ENCODE measurements around the gene BBS9. TPM values are rescaled to one million over a fixed set of nuclear protein-coding genes. Genes with fewer than 3 reads are reported as not detected.
A peak's percentile ranks its signal among the peaks of the same experiment; 100 is the strongest.
"Not testable (repeated sequence)": the region's sequence is repeated elsewhere in the genome, so short reads cannot be mapped to it uniquely, and the experiment has no call there.

Gene BBS9
- total RNA-seq = 10 to 100 TPM in 1 of 2 donors, 1 to 10 TPM in 1; 7.9 to 11.0 TPM
- long read RNA-seq, partial matches to known transcripts = 0 of 2 reads
- long read RNA-seq, other reads (novel, unspliced or antisense) = 2 of 2 reads

DNA sequence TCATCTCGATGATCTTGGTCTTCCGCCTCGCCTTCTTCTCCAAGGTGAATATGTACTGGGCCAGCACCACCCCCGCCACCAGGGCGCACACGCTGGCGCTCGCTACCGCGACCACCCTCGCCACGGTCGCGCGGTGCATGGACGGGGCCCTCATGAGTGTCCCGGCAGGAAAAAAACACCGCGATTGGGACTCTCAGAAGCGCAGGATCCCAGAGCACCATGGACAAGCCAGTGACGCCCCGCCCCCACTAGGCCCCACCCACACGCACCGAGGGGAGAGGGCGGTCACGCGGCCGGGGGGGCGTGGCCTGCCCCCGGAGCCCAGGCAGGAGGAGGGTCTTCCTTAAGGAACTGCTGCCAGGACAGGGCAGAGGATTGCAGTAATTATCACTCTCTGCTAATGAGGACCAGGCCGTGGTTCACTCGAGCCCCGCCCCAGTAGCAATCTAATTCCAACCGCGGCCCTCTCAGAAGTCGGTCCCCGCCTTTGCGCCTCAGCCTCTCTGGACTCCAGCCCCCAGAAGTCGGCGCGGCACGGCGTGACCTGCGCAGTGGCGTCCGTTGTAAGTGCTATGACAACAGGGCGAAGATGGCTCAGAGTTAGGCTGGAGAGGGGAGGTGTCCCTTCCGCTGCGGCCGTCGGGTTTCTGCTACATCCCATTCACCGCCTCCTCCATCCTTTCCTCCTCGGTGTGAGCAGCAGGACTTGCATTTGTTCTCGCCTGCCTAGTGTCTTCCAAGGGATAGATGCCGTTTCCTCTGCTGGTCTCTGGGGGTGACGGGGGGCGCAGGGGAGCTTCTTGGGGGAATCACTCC lies at the start of gene BBS9:
Gene BBS9, plus strand, starts transcription at position 575 of the 816 bp plus-strand sequence. CDS start 16,689 bp downstream, outside the sequence.
- ATAC-seq (peak; percentile 97), DNase-seq (peak; percentile 95 to 98)
- intact Hi-C loops (cut with DNase I, micrococcal nuclease) = no loop called here

DNA sequence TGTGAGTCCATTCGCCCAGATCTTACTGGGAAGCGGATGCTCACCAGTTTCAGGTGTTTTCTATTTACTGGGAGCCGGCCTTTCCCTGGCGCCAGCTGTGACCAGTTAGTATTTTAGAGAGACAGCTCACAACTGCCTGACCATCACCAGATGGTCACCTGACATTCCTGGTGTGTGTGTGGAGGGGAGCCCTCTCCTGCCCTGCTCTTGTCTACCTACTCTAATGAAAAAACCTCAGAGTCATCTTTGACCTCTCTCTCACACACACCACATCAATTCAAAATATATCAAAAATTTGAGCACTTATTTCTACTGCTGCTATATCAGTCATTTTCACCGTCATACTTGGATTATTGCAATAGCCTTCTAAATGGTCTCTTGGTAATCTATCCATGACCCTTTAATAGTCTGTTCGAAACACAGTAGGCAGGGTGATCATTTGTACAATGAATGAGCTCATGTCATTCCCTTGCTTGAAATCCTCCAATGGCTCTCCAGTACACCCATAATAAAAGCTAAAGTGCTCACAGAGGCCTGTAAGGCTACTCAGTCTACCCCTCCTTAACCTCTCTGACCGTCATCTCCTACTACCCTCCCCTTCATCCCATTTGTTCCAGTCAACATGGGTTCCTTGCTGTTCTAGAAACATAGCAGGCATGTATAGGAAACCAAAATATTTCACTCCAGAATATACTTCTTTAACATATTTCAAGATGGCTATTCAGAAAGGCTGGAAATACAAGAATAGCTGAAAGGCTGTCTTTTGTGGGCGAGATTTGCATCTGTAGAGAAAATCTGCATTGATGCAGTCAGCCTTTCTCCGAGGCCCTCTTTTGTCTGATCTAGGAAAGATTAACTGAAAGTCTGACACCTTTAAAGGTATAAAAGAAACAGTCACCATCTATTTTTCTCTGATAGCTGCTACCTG lies 49.3 kb upstream of the BBS9 start:
- DNase-seq = no peak
- intact Hi-C loops (cut with DNase I, micrococcal nuclease) = no loop called here
- no peak for ATAC-seq

DNA sequence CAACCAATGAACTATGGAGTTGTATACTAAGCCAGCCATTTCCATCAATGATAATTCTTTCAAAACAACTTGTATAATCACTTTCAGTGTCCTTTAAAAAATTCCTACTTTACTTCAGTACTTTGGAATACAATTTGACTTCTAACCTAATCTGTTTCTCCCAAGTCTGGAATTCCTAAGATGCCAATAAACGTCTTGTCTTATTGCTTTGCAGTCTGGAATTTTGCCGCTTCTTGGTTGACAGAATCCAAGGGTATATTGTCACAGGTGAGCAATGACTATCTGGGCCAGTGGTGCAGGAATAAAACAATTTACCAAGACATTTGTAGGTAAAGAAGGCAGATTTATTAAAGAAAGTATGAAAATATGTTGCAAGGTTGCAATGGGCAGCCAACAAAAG lies 42.0 kb upstream of the BBS9 start:
- intact Hi-C loops (cut with DNase I, micrococcal nuclease) = no loop called here
- no peak for ATAC-seq
- no peak for DNase-seq

- no peak for ATAC-seq
- intact Hi-C loops (cut with DNase I, micrococcal nuclease) = no loop called here
- no peak for DNase-seq
Measured at GRCh38 chr7:33087858-33088257, 41.5 kb upstream of the BBS9 start.

DNA sequence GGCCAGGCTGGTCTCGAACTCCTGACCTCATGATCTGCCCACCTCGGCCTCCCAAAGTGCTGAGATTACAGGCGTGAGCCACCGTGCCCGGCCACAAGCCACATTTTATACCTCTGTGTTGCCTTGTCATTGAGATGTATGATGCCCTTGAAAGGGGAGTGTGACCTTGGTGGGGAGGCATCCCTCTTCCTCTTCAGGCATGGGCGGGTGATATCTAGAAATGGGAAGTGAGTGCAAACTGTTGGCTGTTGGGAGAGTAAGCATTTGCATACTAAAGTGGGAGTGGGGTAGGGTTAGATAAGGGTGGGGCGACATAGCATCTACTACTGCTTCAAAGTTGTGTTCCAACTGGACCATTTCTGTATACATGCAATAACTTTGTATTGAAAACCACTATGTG lies 40.2 kb upstream of the BBS9 start:
- DNase-seq (no peak), ATAC-seq (no peak)
- intact Hi-C loops (cut with DNase I, micrococcal nuclease) = no loop called here

GRCh38 chr7:33091111-33091531 lies 38.2 kb upstream of the BBS9 start:
- no peak for ATAC-seq
- no peak for DNase-seq
- intact Hi-C loops (cut with DNase I, micrococcal nuclease) = no loop called here

DNA sequence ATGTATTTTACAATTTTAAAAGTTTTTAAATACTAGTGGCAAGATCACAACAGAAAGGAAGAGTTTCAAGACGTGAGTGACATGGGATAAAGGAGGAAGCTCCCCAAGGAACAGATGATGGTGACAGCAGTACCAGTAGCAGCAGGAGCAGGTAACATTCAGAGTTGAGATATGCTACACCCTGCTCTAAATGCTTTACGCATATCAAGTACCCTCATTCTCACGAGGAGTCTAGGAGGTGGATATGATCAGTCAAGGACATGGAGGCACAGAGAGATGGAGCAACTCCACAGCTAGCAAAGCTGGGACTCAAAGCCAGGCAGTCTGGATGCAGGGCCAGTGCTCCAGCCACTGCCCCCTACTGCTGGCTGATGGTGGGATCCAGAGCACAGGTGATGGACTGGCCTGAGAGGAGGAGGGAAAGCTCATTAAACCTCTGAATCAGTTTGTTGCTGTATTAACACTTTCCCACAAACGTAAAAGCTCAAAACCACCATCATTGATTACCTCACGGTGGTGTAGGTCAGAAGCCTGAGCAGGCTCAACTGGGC lies 37.6 kb upstream of the BBS9 start:
- ATAC-seq (no peak), DNase-seq (no peak)
- intact Hi-C loops (cut with DNase I, micrococcal nuclease) = no loop called here

DNA sequence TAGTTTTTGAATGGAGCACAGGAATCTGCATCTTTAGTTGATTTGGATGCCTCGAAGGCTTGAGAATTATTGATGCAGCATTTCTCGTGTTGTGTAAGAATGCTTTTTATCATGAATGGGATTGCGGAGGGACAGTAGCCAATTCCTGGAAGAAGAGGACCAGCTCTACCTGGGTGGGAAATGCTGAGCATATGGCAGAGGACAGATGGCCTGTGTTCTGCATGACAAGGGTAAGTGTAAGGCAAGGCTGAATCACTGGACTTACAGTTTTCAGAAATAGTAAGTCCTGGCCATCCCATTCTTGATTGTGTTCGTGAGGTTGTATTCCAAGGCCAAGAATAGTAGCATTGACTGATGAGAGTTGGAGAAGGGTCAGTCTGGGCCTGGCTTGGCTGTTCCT lies 36.1 kb upstream of the BBS9 start:
- no peak for ATAC-seq
- DNase-seq = no peak
- intact Hi-C loops (cut with DNase I, micrococcal nuclease) = no loop called here

DNA sequence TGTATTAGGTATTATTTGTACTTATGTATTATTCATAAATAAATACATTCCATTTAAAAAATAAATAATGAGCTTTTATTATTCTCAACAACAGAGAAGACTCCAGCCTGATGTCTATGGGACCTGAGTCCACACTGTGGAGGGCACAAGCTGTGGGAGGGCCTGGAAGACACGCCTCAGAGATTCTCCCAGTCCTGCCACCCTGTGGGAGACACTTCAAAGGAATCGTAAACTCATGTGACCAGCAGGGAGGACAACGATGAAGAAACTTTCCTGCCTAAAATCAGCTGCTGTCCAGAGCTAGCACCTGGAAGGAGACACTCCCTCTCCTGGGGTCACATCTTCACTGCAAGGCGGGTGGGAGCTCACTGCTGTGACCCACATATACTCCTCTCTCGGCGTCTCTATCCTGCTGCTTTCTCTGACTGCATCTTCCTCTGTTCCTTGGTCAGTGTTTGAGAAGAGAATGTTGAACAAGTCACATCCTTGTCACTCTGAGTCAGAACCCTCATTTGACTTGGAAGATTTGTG lies 34.6 kb upstream of the BBS9 start:
- intact Hi-C loops (cut with DNase I, micrococcal nuclease); ATAC-seq; DNase-seq: not testable (repeated sequence)

DNA sequence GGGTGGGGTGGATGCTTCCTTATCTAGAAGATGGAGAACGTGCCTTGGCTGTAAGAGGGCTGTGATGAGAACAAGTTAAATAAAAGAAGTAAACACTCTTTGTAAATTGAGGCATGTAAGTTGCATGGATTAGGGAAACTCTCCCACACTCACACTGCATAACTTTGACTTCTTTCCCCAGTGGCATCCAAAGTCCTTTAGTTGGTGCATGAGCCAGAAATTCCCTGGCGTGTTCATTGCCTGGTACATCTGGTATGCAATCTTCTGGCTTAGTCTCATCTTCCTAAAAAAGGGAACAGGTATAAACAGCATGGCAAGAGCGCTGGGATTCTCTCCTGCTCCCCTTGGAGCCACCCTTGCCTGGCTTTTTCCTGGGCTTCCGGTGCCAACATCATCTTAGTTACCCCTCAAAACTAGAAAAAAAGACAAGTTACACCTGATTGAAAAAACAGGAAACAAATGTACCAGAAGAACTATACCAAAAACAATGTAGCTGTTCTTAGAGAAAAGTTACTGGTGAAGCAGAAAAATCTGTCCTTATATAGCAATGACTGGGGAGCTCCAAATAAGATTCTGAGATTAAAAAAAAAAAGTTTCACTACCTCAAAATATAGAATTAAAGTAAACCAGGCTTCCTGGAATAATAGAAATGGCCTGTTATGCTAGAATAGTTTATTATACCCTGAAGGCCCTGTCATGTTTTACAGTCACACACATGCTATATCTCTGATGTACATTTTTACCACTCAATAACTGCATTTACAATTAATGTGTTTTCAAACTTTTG lies 30.0 kb upstream of the BBS9 start:
- intact Hi-C loops (cut with DNase I, micrococcal nuclease) = no loop called here
- ATAC-seq (no peak), DNase-seq (no peak)

DNA sequence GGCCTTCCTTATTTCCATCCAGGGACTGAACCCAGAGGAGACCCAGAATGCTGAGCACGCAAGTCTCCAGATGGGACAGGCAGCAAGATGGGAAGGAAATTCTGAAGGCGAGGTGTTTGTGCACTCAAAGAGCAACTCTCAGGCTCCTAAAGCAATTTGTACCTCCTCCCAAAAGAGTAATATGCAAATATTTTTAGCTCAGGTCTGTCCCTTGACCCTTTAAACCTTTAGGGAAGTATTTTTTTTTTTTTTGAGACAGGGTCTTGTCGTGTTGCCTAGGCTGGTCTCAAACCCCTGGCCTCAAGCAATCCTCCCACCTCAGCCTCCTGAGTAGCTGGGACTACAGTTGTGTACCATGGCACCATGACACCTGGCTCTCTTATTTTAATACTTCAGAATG lies 28.6 kb upstream of the BBS9 start:
- intact Hi-C loops (cut with DNase I, micrococcal nuclease) = no loop called here
- DNase-seq (no peak), ATAC-seq (no peak)

DNA sequence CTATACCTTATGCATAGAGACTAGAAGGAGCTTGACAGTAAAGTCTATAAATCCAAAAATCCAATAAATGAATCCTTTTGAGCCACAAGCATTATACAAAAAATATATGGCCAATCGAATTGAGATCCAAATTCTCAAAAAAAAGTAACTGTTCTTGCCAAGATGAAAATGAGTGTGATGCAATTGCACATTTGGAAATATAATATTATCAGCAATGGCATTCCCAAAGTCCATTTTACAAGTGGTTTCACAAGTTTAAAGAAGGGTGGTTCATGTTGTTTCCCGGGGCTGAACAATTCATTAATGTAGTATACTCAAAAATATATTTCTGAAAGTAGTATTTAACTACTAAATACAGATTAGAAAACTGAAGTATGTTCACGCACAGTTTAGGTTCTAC lies 27.5 kb upstream of the BBS9 start:
- intact Hi-C loops (cut with DNase I, micrococcal nuclease) = no loop called here
- ATAC-seq = no peak
- DNase-seq = no peak

- intact Hi-C loops (cut with DNase I, micrococcal nuclease) = no loop called here
- peak in 1 of 2 donors; percentile 41 for DNase-seq
- peak; percentile 39 for ATAC-seq
Measured at GRCh38 chr7:33107136-33108066, 22.0 kb upstream of the BBS9 start.

GRCh38 chr7:33108554-33109004 lies 20.8 kb upstream of the BBS9 start:
- ATAC-seq (peak; percentile 33), DNase-seq (peak in 1 of 2 donors; percentile 27)
- intact Hi-C loops (cut with DNase I, micrococcal nuclease) = no loop called here

DNA sequence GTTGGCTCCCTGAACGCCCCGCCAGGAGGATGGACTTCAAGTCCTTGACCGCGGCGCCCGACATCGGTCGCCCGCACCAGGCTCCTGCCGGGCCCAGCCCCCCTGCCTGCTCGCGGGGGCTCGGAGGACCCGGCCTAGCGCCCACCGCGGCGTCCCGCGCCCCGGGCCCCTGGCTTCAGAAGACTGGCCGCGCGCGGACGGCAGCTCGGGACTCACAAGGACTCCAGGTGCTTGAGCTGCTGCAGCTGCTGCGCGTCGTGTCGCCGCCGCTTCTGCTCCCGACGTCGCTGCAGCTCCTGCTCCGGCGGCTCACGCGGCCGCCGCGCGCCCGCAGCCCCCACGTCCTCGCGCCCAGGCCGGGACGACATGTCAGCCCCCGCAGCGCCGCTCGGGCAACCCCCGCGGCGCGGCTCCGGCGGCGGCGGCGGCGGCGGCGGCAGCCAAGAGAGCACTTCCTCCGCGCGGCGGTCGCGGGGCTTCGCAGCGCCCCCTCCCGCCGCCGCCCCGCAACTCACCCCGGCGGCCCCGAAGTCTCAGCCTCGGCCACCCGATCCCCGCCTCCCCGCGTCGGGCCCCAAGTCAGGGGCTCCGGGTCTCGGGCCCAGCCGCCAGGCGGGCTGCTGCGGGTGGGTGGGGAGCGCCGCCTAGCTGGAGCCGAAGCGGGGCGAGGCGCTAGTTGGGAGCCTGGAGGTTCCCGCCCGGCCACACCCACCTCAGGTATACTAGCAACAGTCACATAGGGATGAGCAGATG lies 20.2 kb upstream of the BBS9 start, which contains the start of gene RP9:
Gene RP9, minus strand, starts transcription at position 400 of the 753 bp plus-strand sequence. Its CDS starts 32 bp downstream, at position 368.
- DNase-seq (peak; percentile 57 to 74), ATAC-seq (peak; percentile 88)
- intact Hi-C loops (cut with DNase I, micrococcal nuclease) = no loop called here

- DNase-seq = no peak
- intact Hi-C loops (cut with DNase I, micrococcal nuclease) = no loop called here
- no peak for ATAC-seq
Measured at GRCh38 chr7:33109758-33110238, 19.6 kb upstream of the BBS9 start.

Data from left colon (tissue), 2 donors.